WERI-Rb-1 (cell line): ENCODE measurements around the gene NOG.

Source experiments
- DNase-seq: peaks from one replicate; pipeline ENCODE4 v3.0.0-alpha.2; 2020
- H3K27ac ChIP-seq: fragments of 250-450 bp; sonication (Bioruptor Pico); 2 replicates; pipeline ENCODE4 v1.5.1; 2020; ENCODE audit warnings: mild to moderate bottlenecking, moderate library complexity
- H3K27me3 ChIP-seq: fragments of 250-450 bp; sonication (Bioruptor Pico); 2 replicates; pipeline ENCODE4 v1.5.1; 2021; ENCODE audit warnings: mild to moderate bottlenecking, low read depth, moderate library complexity; ENCODE audit not compliant: insufficient read depth, severe bottlenecking
- H3K36me3 ChIP-seq: fragments of 250-450 bp; sonication (Bioruptor Pico); 2 replicates; pipeline ENCODE4 v1.5.1; 2020; ENCODE audit warnings: mild to moderate bottlenecking, moderate library complexity
- H3K4me3 ChIP-seq: 2 replicates; pipeline ENCODE4 v1.5.1; 2011; ENCODE audit warnings: low read depth, mild to moderate bottlenecking, control low read depth, low read length
- H3K9me3 ChIP-seq: fragments of 250-450 bp; sonication (Bioruptor Pico); 2 replicates; pipeline ENCODE4 v1.5.1; 2021; ENCODE audit warnings: mild to moderate bottlenecking, moderate library complexity; ENCODE audit not compliant: severe bottlenecking
- CTCF ChIP-seq: IDR thresholded peaks from 2 replicates; pipeline ENCODE4 v1.5.1; 2011; ENCODE audit warnings: low read depth, mild to moderate bottlenecking, control low read depth, inconsistent platforms, low read length

NOG gene

DNA sequence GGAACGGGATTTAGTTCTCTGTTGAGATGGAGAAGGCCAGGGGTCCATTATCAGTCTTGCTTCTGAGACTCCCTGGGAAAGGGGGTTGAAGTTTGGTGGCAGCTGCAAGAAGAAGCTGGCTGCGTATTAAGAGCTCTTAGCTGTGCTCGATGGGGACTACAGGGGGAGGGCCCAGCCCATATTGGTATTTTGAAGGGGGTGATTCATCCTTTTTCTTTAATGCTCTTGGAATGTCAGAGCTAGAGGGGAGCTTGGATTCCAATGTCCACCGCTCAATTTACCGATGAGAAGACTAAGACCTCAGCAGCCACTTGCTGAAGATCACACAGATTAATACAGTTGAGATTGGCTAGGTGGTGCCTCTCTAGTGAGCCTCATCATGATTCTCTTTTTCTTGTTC, 5.0 kb downstream of the NOG start:
- TF ChIP-seq CTCF: no peak
- no peaks in the 10 kb centered on the region for H3K36me3 ChIP-seq
- peaks cover 56% of the 10 kb centered on the region for H3K27me3 ChIP-seq
- DNase-seq: no peak
- H3K9me3 ChIP-seq: no peaks in the 10 kb centered on the region
- no peak overlapping the region for H3K4me3 ChIP-seq
- no peak overlapping the region for H3K27ac ChIP-seq

- Histone ChIP-seq H3K27ac (no peak overlapping the region), H3K27me3 (peaks cover 56% of the 10 kb centered on the region), H3K36me3 (no peaks in the 10 kb centered on the region), H3K9me3 (no peaks in the 10 kb centered on the region), H3K4me3 (no peak overlapping the region)
- no peak for TF ChIP-seq CTCF
- DNase-seq: no peak
These were observed 5.6 kb downstream of the NOG start for GRCh38 chr17:56599088-56599487.

DNA sequence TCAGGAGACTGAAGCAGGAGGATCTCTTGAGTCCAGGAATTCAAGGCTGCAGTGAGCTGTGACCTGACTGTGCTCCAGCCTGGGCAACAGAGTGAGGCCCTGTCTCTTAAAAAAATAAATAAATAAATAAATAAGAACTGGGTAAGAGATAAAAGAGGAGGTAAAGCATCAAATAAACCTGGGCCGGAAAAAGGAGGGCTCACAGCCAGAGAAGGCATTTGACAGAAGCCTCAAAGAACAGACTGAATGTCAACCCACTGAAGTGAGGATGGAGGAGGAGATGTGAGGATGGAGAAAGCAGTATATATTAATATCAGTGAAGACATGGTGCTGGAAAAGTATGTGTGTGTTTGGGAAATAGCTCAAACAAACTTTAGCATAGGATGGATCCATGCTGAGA, 6.1 kb downstream of the NOG start:
- Histone ChIP-seq H3K4me3 (no peak overlapping the region), H3K27ac (no peak overlapping the region), H3K9me3 (no peaks in the 10 kb centered on the region), H3K36me3 (no peaks in the 10 kb centered on the region), H3K27me3 (peaks cover 56% of the 10 kb centered on the region)
- no peak for TF ChIP-seq CTCF
- DNase-seq: no peak

GRCh38 chr17:56600256-56600655, 6.8 kb downstream of the NOG start:
- Histone ChIP-seq H3K27me3 (peaks cover 56% of the 10 kb centered on the region), H3K27ac (no peak overlapping the region)
- TF ChIP-seq CTCF: no peak

GRCh38 chr17:56601591-56601990, 8.1 kb downstream of the NOG start:
- Histone ChIP-seq H3K9me3 (no peaks in the 10 kb centered on the region), H3K27me3 (peaks cover 51% of the 10 kb centered on the region), H3K27ac (no peak overlapping the region), H3K4me3 (no peak overlapping the region), H3K36me3 (no peaks in the 10 kb centered on the region)
- no peak for TF ChIP-seq CTCF
- DNase-seq: no peak

More at GRCh38 chr17:56600256-56600655, 6.8 kb downstream of the NOG start:
- H3K36me3 ChIP-seq: no peaks in the 10 kb centered on the region
- DNase-seq: no peak
- no peak overlapping the region for H3K4me3 ChIP-seq
- H3K9me3 ChIP-seq: no peaks in the 10 kb centered on the region

DNA sequence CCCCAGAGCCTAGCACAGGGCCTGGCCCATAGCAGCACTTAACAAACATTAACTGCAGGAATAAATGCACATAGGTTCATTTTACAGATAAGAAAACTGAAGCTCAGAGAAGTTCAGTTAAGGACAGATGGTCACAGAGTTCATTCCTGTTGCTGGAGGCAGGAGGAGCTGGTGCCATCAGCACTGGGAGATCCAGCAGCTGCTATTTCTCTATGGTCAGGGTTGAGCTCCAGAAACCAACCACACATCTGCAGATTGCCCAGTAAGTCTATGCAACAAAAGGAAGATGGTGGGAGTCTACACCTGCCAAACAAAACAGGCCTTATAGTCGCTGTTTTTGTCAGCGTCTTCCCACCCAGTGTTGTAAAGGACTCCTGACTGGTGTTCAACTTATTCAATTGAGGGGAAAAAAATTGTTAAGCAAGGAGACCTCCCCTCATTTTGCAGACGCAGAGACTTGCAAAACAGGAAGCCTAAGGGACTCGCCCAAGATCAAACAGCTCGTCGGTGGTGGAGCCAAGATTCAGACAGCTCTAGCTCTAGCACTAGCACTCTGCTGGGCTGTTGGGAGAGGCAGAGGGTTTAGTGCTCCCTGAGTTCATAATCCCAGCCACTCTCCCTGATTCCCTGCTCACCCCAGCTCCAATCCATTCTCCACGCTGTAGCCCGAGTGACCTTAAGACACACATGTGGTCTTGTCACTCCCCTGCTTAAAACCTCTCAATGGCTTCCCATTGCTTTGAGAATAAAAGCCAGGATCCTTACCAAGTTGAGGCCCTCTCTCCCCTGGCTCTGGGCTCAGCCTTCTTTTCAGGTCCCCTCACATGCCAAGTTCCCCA, 9.0 kb downstream of the NOG start:
- DNase-seq: peak; percentile 49
- Histone ChIP-seq H3K27ac (no peak overlapping the region), H3K27me3 (peaks cover 51% of the 10 kb centered on the region), H3K36me3 (no peaks in the 10 kb centered on the region), H3K9me3 (no peaks in the 10 kb centered on the region), H3K4me3 (no peak overlapping the region)
- TF ChIP-seq CTCF: no peak
